Endometrium (tissue), 2 donors: ENCODE results near the gene EGLN3.
"Not testable (repeated sequence)": the region's sequence is repeated elsewhere in the genome, so short reads cannot be mapped to it uniquely, and the experiment has no call there.

Experiments used
- FAIRE-seq: peaks from 2 replicates; lab custom pipeline; 2012; peaks lifted over from hg19 to GRCh38; lab: Jason Lieb, UNC
- donor health status: control.
- donor health status: control.

EGLN3 gene

DNA sequence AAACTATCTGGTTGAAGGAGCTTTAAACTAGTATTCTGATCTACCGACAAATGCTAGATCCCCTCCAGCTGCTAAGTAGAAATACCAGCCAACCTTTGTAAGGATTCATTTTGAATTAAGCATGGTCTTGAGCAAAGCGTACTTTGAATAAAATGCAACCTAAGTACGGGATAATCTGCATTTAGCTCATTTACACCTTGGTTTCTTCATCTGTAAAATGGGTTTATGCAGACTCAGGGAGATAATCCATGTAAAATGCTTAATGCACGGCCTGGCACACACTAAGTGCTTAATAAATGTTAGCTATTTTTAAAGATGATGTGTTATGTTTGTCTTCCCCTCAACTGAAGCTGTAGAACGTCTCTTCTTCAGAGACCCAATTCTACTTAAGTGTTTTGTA, 15.9 kb downstream of the EGLN3 start:
- FAIRE-seq, result no peak

- no peak for FAIRE-seq
These were observed 16.7 kb downstream of the EGLN3 start for GRCh38 chr14:33934043-33934750.

DNA sequence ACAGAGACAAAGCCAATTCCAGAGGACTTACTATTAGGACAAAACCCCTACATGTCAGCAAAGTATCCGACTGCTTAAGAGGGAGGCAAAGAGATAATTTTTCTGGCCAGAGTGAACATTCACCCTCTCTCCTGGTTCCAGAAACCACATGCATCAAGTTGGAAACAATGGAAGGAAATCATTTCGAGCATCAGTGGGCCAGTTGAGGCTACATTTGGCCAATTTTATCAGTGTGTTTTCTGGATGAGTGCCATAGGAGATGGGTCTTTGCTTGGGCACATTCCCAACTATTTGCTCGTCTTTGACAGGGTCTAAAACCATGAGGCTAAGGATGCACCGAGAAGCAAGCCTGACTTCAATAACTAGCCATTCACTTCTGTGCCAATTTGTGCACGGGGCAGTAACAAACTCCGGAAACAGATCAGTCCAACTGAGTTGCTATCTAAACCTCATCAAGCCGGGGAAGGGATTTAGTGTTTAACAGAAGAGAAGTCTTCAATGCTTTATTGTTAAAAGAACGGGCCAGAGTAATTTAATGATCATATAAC, 17.4 kb downstream of the EGLN3 start:
- no peak for FAIRE-seq

DNA sequence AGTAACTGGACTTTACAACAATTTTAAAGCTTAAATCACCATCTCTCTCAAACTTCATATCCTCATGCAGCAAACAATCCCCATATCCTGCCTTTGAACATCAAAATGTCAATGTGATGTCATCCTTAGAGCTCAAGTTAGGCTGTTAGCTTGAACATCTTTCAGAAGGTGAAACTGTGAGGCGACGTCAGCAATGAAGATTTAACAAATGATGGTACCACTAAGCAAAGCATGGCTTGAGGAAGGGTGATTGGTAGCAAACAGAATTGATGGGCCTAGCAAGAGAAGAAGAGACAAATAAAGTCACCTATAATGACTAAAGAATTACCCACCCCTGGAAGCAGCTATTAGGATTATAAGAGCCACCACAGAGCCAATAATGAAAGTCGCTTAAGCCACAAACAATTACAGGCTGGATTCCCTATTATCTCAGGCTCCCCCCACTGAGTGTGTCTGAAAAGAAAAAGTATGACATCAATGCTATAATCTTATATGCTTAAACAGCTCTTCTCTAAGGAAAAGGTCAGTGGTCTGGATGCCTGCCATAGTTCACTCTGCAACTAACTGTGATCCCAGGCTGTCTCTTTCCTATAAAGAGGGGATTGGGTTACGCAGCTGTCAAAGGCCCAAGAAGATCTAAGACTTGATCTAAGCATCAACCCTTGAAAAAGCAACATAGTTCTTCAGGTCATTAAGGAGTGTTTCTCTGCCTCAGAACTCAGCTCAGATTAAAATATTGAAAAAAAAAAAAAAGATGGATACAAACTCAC, 18.1 kb downstream of the EGLN3 start:
- no peak for FAIRE-seq

DNA sequence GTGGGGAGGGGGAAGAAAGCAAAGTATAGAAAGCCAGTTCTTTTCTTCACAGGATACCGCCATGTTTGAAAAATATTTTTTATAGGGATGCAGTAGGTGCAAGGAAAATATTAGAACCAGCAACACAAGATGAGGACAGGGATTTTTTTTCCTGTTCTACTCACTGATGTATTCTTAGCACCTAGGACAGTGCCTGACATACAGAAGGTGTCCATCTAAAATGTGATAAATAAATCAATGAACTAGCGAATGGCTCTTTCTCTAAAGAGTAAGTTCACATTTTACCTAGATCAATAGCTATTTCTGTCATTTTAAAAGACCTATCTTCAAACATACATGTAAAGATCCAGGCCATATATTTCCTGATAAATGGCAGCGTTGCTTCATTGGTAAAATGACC, 18.8 kb downstream of the EGLN3 start:
- no peak for FAIRE-seq

DNA sequence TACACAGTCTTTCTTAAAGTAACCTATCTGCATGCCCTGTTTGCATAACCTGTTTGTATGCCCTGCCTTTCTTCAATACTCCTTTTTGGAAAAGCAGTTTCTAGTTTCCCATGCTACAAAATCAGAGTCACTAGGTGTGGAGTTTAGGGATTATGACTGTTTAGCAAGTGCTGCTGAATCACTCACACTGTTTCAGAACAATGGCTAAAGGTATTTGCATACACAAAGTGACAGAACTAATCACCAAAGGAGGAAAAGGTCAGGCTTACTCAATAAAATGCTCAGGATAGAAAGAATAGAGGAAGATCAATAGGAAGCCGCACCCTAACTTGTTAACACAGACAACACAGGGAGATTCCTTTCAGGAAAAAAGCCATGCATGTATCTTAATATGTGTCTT, 19.4 kb downstream of the EGLN3 start:
- no peak for FAIRE-seq

- FAIRE-seq, result no peak
These were observed 20.4 kb downstream of the EGLN3 start for GRCh38 chr14:33930439-33930838.

- FAIRE-seq, result no peak
These were observed 21.0 kb downstream of the EGLN3 start for GRCh38 chr14:33929799-33930408.

DNA sequence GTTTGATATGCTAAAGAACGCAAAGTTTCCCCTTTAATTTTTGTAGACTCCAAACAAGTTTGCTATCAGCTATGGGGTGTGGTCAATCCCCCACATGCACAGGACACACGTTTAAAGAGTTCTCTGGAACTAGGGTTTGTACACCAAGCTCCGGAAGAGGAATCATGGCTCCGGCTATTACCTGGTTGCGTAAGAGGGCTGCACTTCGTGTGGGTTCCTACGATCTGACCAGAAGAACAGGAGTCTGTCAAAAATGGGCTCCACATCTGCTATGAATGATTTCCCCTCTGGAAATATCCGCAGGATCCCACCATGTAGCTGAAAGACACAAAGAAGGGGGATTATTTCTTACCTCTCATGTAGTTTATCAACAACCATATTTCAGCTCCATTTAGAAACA, 22.0 kb downstream of the EGLN3 start:
- FAIRE-seq, result no peak

GRCh38 chr14:33927944-33928343, 22.9 kb downstream of the EGLN3 start:
- no peak for FAIRE-seq

- FAIRE-seq, result not testable (repeated sequence)
These were observed 23.9 kb downstream of the EGLN3 start for GRCh38 chr14:33926967-33927366.

GRCh38 chr14:33925946-33926345, 24.9 kb downstream of the EGLN3 start:
- FAIRE-seq, result no peak

- no peak for FAIRE-seq
These were observed 25.6 kb downstream of the EGLN3 start for GRCh38 chr14:33925235-33925634.

- FAIRE-seq, result no peak
These were observed 26.2 kb downstream of the EGLN3 start for GRCh38 chr14:33924566-33925100.

DNA sequence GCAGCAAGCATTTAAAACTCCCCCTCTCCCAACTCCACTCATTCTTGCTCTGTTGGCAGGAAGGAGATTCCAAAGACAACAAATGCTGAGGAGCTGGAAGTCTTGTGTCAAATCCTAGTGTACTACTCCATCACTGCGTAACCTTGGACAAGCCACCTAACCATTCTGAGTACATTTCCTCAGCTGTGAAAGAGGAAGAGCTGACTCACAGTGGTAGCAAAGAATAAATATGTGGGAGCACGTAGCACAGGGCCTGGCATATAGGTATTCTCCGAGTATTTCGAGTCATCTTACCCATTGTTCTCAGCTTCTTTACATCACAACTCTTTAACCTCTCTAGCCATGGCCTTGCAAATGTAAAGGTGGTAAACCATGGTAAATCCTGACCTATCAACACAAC, 28.7 kb downstream of the EGLN3 start:
- FAIRE-seq, result no peak

DNA sequence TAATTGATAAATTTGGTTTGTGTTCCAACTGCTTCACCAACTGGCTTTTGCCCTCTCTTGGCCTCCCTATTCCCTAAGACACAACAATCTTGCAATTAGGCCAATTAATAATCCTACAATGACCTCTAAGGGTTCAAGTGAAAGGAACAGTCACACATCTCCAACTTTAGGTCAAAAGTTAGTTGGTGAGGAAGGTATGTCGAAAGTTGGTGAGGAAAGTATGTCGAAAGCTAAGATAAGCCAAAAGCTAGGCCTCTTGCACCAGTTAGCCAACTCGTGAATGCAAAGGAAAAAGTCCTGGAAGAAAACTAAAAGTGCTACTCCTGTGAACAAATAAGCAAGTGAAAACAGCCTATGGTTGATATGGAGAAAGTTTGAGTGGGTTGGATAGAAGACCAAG, 32.6 kb downstream of the EGLN3 start:
- FAIRE-seq, result no peak

DNA sequence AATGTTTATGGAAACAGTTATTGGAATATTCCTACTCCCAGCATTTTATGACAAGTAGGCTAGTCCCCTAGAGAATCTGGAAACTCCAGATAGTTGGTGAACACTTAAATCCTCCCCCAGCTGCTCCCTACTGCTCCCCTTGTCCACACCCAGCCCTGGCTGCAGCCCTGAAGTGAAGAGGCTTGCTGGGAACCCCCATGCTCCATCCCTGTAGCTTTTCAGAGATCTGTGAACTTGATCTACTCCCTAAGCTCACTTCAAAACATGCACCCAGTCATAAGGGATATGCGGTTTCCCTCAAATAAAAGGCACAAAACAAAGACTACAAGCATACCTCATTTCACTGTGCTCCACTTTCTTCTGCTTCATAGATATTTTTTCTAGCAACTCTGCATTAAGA, 33.2 kb downstream of the EGLN3 start:
- FAIRE-seq, result no peak

DNA sequence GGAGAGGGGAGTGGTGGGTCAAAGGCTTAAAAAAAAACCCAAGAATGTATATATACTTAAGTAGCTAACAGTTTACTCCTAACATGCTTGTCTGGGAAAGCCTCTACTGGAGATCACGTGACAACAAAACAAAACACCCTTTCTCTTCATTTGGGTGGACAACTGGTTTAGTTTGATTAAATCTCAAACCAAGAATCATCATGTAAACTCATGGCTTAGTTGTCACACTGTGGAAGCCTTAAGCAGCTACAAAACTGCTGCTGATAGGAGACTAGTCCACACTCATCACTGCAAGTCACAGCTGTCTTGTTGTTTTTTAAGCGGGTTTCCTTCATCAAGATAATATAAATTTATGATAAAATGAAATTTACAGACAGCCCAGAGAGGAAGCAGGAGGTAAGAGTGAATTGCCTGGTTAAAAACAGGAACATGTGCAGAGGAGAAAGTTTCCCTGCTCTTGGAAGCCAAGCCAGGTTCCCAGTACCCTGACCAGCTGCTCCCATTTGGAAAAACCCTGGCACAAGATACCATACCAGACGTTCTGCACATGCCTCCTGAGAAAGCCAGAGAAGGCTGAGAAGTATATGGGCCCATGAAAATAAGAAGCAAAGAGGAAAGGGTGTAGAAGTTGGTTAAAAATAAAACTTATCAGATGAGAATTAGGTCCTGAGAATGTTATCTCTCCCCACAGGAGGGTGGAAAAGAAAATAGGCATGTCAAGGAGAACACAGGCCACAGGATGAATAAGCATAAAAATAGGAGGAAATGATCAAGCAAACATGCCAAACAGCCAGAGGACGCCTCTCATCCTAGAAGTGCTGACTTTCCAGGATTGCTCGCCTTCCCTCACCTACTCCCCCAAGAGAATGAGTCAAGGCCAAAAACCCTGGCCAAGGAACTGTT, 34.0 kb downstream of the EGLN3 start:
- FAIRE-seq, result no peak

GRCh38 chr14:33915682-33916081, 35.2 kb downstream of the EGLN3 start:
- no peak for FAIRE-seq

DNA sequence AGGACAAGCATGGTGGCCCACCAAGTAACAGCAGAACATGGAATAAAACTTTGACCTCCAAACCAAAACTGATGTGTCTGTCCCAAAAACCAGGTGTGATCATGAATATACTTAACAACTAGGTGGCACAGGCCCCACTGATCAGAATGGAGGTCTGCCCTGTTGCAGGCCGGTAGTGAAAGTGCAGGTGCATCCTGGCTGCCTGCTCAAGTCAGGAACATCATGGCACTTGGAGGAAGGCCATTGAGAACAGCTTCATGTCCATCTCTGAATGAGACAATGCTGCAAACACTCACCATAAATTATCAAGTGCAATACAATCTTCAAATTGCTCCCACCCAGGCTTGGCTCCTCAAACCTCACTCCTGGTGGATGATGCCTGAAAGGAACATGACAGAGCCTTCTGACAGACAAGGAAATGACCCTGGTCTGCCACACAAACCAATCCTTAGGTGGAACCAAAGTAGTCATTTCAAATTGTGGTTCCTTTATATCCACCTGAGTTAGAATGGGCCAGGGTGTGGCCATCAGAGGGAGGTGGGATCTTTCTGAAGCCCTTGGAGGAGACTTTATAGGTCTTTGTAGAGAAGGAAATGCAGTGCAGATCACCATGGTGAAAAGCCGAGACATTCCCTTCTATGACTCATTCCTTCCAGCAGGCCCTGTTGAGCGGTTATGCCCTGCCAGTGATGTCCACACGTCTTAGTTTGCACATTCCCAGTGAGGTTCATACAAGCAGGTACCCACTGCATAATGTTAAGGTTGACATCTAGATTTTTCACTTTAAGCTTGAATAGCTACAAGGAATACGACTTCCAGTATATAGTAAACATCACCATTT, 36.0 kb downstream of the EGLN3 start:
- no peak for FAIRE-seq

GRCh38 chr14:33911046-33911445, 39.8 kb downstream of the EGLN3 start:
- FAIRE-seq, result no peak
